Neural cell (in vitro differentiated cells): ENCODE data around the gene PNPLA6. TPM values are rescaled to one million over a fixed set of nuclear protein-coding genes. Genes with fewer than 3 reads are reported as not detected.

Experiments used
- H2AFZ ChIP-seq: fragments of 200-600, 300-800 bp; sonication (generic), shearing (Covaris generic); 2 replicates; pipeline ENCODE4 v1.6.0; 2014; ENCODE audit warnings: low read depth, mild to moderate bottlenecking, antibody characterized with exemption, low read length, moderate library complexity
- H3F3A ChIP-seq: fragments of 200-600 bp; shearing (Covaris generic); 2 replicates; pipeline ENCODE4 v1.6.1; 2016; ENCODE audit warnings: mild to moderate bottlenecking, moderate library complexity, mixed read lengths, antibody characterized with exemption, low read length; ENCODE audit not compliant: insufficient read depth, poor library complexity, severe bottlenecking
- H3K27ac ChIP-seq: fragments of 200-600, 300-800 bp; sonication (generic), shearing (Covaris generic); 2 replicates; pipeline ENCODE4 v1.5.1; 2014; ENCODE audit warnings: mild to moderate bottlenecking, low read length, moderate library complexity
- H3K27me3 ChIP-seq: fragments of 300-800, 200-600 bp; sonication (generic), shearing (Covaris generic); 2 replicates; pipeline ENCODE4 v1.6.0; 2014; ENCODE audit warnings: mild to moderate bottlenecking, low read depth, low read length, moderate library complexity; ENCODE audit not compliant: insufficient read depth
- H3K36me3 ChIP-seq: fragments of 300-800, 200-600 bp; sonication (generic), shearing (Covaris generic); 2 replicates; pipeline ENCODE4 v1.5.1; 2014; ENCODE audit warnings: mild to moderate bottlenecking, antibody characterized with exemption, low read length, moderate library complexity; ENCODE audit not compliant: insufficient read depth
- H3K4me2 ChIP-seq: fragments of 300-800, 200-600 bp; sonication (generic), shearing (Covaris generic); 2 replicates; pipeline ENCODE4 v1.6.0; 2014; ENCODE audit warnings: mild to moderate bottlenecking, low read length
- H3K4me3 ChIP-seq: fragments of 300-800, 200-600 bp; sonication (generic), shearing (Covaris generic); 2 replicates; pipeline ENCODE4 v1.5.1; 2014; ENCODE audit warnings: mild to moderate bottlenecking, low read length, moderate library complexity
- H3K79me2 ChIP-seq: fragments of 200-600 bp; shearing (Covaris generic); replicated peaks from 2 replicates; pipeline ENCODE4 v1.6.0; 2014; ENCODE audit warnings: mild to moderate bottlenecking, low read length, moderate library complexity; ENCODE audit not compliant: insufficient read depth
- H3K9ac ChIP-seq: fragments of 300-800, 200-600 bp; sonication (generic), shearing (Covaris generic); 2 replicates; pipeline ENCODE4 v1.6.1; 2016; ENCODE audit warnings: mild to moderate bottlenecking, low read length, mixed read lengths
- H3K9me2 ChIP-seq: fragments of 200-600 bp; shearing (Covaris generic); 2 replicates; pipeline ENCODE4 v1.6.1; 2016; ENCODE audit warnings: mild to moderate bottlenecking, low read length, mixed read lengths; ENCODE audit not compliant: insufficient read depth
- H3K9me3 ChIP-seq: fragments of 200-600, 300-800 bp; sonication (generic), shearing (Covaris generic); 2 replicates; pipeline ENCODE4 v1.6.1; 2016; ENCODE audit warnings: mild to moderate bottlenecking, mixed run types, low read length, moderate library complexity, mixed read lengths
- H4K20me1 ChIP-seq: fragments of 200-600 bp; shearing (Covaris generic); 2 replicates; pipeline ENCODE4 v1.6.1; 2016; ENCODE audit warnings: mild to moderate bottlenecking, mixed run types; ENCODE audit not compliant: insufficient read depth
- CTCF ChIP-seq: fragments of 450-650 bp; IDR thresholded peaks from 2 replicates; pipeline ENCODE4 v1.5.1; 2014; ENCODE audit warnings: antibody characterized with exemption, mild to moderate bottlenecking, moderate library complexity; ENCODE audit not compliant: poor library complexity, severe bottlenecking
- EP300 ChIP-seq: fragments of 450-650 bp; conservative IDR thresholded peaks from 2 replicates; pipeline ENCODE4 v1.6.1; 2014; ENCODE audit warnings: antibody characterized with exemption, mild to moderate bottlenecking, moderate library complexity; ENCODE audit not compliant: poor library complexity, severe bottlenecking
- EZH2 ChIP-seq: fragments of 200-600, 300-800 bp; shearing (Covaris generic), sonication (generic); IDR thresholded peaks from 2 replicates; pipeline ENCODE4 v1.6.1; 2014; ENCODE audit warnings: antibody characterized with exemption, low read length, borderline replicate concordance, mild to moderate bottlenecking; ENCODE audit not compliant: insufficient read depth, poor library complexity, severe bottlenecking
- MXI1 ChIP-seq: fragments of 450-650 bp; conservative IDR thresholded peaks from 2 replicates; pipeline ENCODE4 v1.6.1; 2014; ENCODE audit warnings: antibody characterized with exemption, mild to moderate bottlenecking; ENCODE audit not compliant: poor library complexity, severe bottlenecking
- POLR2AphosphoS5 ChIP-seq: IDR thresholded peaks from 2 replicates; pipeline ENCODE4 v1.6.1; 2012
- RAD21 ChIP-seq: fragments of 450-650 bp; conservative IDR thresholded peaks from 2 replicates; pipeline ENCODE4 v1.6.1; 2014; ENCODE audit warnings: antibody characterized with exemption, mild to moderate bottlenecking, moderate library complexity
- REST ChIP-seq: IDR thresholded peaks from 2 replicates; pipeline ENCODE4 v1.6.1; 2012; ENCODE audit warnings: borderline replicate concordance
- SMC3 ChIP-seq: fragments of 450-650 bp; conservative IDR thresholded peaks from 2 replicates; pipeline ENCODE4 v1.6.1; 2014; ENCODE audit warnings: antibody characterized with exemption, mild to moderate bottlenecking, moderate library complexity; ENCODE audit not compliant: poor library complexity
- TAF1 ChIP-seq: IDR thresholded peaks from 2 replicates; pipeline ENCODE4 v1.6.1; 2012; ENCODE audit warnings: low read depth
- polyA plus RNA-seq: library from polyadenylated mRNA; depleted of rRNA; stranded (reverse); fragments of >200 nt; gene quantifications from 2 replicates; pipeline ENCODE4 v1.2.3, GENCODE V29; 2014

The PNPLA6 gene
- polyA plus RNA-seq, 1 donor from 2014 or later: 10.8 TPM

- H3K36me3 ChIP-seq: peaks cover 6% of the 10 kb centered on the region
- no peak overlapping the region for H3K4me2 ChIP-seq
- TF ChIP-seq REST (no peak), SMC3 (no peak), CTCF (no peak), TAF1 (no peak), EZH2 (no peak), RAD21 (no peak), POLR2AphosphoS5 (no peak), MXI1 (no peak), EP300 (no peak)
- no peak overlapping the region for H2AFZ ChIP-seq
- no peaks in the 10 kb centered on the region for H3K9me2 ChIP-seq
- H4K20me1 ChIP-seq: no peaks in the 10 kb centered on the region
- no peaks in the 10 kb centered on the region for H3K27me3 ChIP-seq
- H3K4me3 ChIP-seq: no peak overlapping the region
- H3K27ac ChIP-seq: no peak overlapping the region
- H3K9me3 ChIP-seq: no peaks in the 10 kb centered on the region
- no peak overlapping the region for H3K9ac ChIP-seq
- no peaks in the 10 kb centered on the region for H3K79me2 ChIP-seq
- H3F3A ChIP-seq: no peaks in the 10 kb centered on the region
These were observed 23.1 kb downstream of the PNPLA6 start for GRCh38 chr19:7558667-7559066.

GRCh38 chr19:7559102-7559501 lies 23.6 kb downstream of the PNPLA6 start:
- H3K9me2 ChIP-seq: no peaks in the 10 kb centered on the region
- TF ChIP-seq CTCF (no peak), RAD21 (no peak), REST (no peak)
- H3K27ac ChIP-seq: no peak overlapping the region
- no peaks in the 10 kb centered on the region for H3K79me2 ChIP-seq
- H3K4me3 ChIP-seq: no peak overlapping the region
- H4K20me1 ChIP-seq: no peaks in the 10 kb centered on the region
- H3K27me3 ChIP-seq: no peaks in the 10 kb centered on the region
- no peak overlapping the region for H3K9ac ChIP-seq
- H3K36me3 ChIP-seq: peaks cover 6% of the 10 kb centered on the region
- no peak overlapping the region for H3K4me2 ChIP-seq
- H3K9me3 ChIP-seq: no peaks in the 10 kb centered on the region
- no peak overlapping the region for H2AFZ ChIP-seq
- no peaks in the 10 kb centered on the region for H3F3A ChIP-seq
